Measurements from ENCODE around the gene LMLN. TPM values are rescaled to one million over a fixed set of nuclear protein-coding genes. Genes with fewer than 3 reads are reported as not detected.
"Not testable (repeated sequence)": the region's sequence is repeated elsewhere in the genome, so short reads cannot be mapped to it uniquely, and the experiment has no call there.

LMLN gene
- total and polyA plus RNA-seq, 2 of the 8 experiments (the other 6 are each of a cell fraction or from before 2014, with no cell fraction given), result 3.9 to 5.0 TPM

- H3K14ac ChIP-seq (ENCODE audit: insufficient read length); H3K18ac ChIP-seq (ENCODE audit: extremely low read depth, low read length); H3K27me3 ChIP-seq (replicated peaks in 1 of 4; ENCODE audit: control insufficient read depth in 3 of 4, extremely low read depth in 1 of 4, insufficient read depth in 3 of 4, low read length in 3 of 4); H2BK120ac ChIP-seq (replicated peaks; ENCODE audit: low read depth, low read length); H3K4ac ChIP-seq (replicated peaks; ENCODE audit: insufficient read length, low read depth, low read length); H3K9me3 ChIP-seq (ENCODE audit: insufficient read depth in 2 of 2, low read depth in 1 of 2, low read length in 1 of 2); H3K9ac ChIP-seq (replicated peaks in 1 of 4; ENCODE audit: extremely low read depth in 1 of 4, low read depth in 3 of 4, low read length in 3 of 4); H4K5ac ChIP-seq (ENCODE audit: insufficient read length, low read depth, low read length); H4K20me1 ChIP-seq (replicated peaks in 1 of 2; ENCODE audit: control insufficient read depth in 1 of 2, insufficient read depth in 2 of 2, low read length in 2 of 2); H3K4me3 ChIP-seq (ENCODE audit: extremely low read depth in 1 of 4, insufficient read depth in 2 of 4, low read depth in 3 of 4, low read length in 4 of 4); H2BK5ac ChIP-seq (ENCODE audit: low read depth, low read length); DNase-seq (ENCODE audit: low read depth in 1 of 2, low spot score in 2 of 2); H3K4me1 ChIP-seq (replicated peaks in 1 of 4; ENCODE audit: control insufficient read depth in 3 of 4, insufficient read depth in 4 of 4, low read length in 3 of 4); H3K23ac ChIP-seq (ENCODE audit: insufficient read length); FAIRE-seq; H3K36me3 ChIP-seq (ENCODE audit: control insufficient read depth in 2 of 4, insufficient read depth in 4 of 4, low read length in 3 of 4); H3K79me1 ChIP-seq (ENCODE audit: low read depth, low read length); H3K4me2 ChIP-seq (ENCODE audit: insufficient read depth in 1 of 2, low read depth in 2 of 2, low read length in 2 of 2); H3K56ac ChIP-seq (replicated peaks; ENCODE audit: insufficient read length, low read depth, low read length); H4K8ac ChIP-seq (ENCODE audit: extremely low read depth, insufficient read depth, low read length); H3K27ac ChIP-seq (ENCODE audit: low read depth, low read length); H3K23me2 ChIP-seq (ENCODE audit: low read depth, low read length); H2AFZ ChIP-seq (ENCODE audit: low read length); H2BK15ac ChIP-seq (ENCODE audit: low read length); POLR2A ChIA-PET (ENCODE audit: partially characterized antibody); H4K91ac ChIP-seq (replicated peaks; ENCODE audit: insufficient read length, low read length); H2BK12ac ChIP-seq (ENCODE audit: low read depth, low read length); H3K79me2 ChIP-seq (ENCODE audit: control insufficient read depth in 1 of 2, insufficient read depth in 2 of 2, low read length in 2 of 2); H2BK20ac ChIP-seq (ENCODE audit: low read length); H2AK5ac ChIP-seq (ENCODE audit: low read depth, low read length): not testable (repeated sequence)
- 85% methylated on average over 22 of the region's 24 CpGs; no CpG with 5 or more reads in 1 of the 2 experiments for WGBS, 2 experiments (ENCODE audit: extremely low coverage in 1 of 2, insufficient coverage in 1 of 2, insufficient read length in 1 of 2, insufficient replicate concordance in 2 of 2, low coverage in 1 of 2, low lambda C conversion rate in 2 of 2, missing lambda C conversion rate in 1 of 2)
- CTCF ChIA-PET (ENCODE audit: partially characterized antibody), result interaction anchor here (1.7 kb wide), 1 partner anchor 21 kb away, joined by 6 read pairs; no protein-coding TSS in a partner anchor
Measured at GRCh38 chr3:197921429-197922275, 38.4 kb upstream of the LMLN start.

All from H1 (cell line).